Neural cell (in vitro differentiated cells): ENCODE results near the gene DNMT3A.

Experiments used
- EP300 ChIP-seq: fragments of 450-650 bp; conservative IDR thresholded peaks from 2 replicates; pipeline ENCODE4 v1.6.1; 2014; ENCODE audit warnings: antibody characterized with exemption, mild to moderate bottlenecking, moderate library complexity; ENCODE audit not compliant: poor library complexity, severe bottlenecking
- POLR2AphosphoS5 ChIP-seq: IDR thresholded peaks from 2 replicates; pipeline ENCODE4 v1.6.1; 2012
- TF ChIP-seq, protein P1 (sequence below): fragments of 450-650 bp; IDR thresholded peaks from 2 replicates; pipeline ENCODE4 v1.5.1; 2014; ENCODE audit warnings: antibody characterized with exemption, mild to moderate bottlenecking, moderate library complexity; ENCODE audit not compliant: poor library complexity, severe bottlenecking
- TF ChIP-seq, protein P2 (sequence below): IDR thresholded peaks from 2 replicates; pipeline ENCODE4 v1.6.1; 2012; ENCODE audit warnings: borderline replicate concordance

DNA sequence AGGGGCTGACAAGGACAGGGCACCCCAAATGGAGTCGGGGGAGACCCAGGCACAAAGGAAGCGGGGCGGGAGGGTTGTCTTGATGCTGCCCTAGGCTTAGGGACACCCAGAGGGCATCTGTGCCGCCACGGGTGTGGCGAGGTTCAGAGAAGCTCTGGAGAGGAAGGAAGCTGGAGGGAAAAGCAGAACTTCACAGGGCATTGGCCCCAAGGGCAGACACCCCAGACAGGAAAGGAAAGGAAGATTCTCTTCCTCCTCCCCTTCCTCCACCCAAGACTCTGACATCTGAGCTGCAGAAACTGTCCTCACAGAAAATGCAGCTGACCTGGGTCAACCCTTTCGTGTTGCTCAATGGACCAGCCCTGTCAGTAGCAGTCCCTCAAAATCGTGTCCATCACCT is 25.6 kb downstream of the DNMT3A start:
- TF ChIP-seq, protein P1, sequence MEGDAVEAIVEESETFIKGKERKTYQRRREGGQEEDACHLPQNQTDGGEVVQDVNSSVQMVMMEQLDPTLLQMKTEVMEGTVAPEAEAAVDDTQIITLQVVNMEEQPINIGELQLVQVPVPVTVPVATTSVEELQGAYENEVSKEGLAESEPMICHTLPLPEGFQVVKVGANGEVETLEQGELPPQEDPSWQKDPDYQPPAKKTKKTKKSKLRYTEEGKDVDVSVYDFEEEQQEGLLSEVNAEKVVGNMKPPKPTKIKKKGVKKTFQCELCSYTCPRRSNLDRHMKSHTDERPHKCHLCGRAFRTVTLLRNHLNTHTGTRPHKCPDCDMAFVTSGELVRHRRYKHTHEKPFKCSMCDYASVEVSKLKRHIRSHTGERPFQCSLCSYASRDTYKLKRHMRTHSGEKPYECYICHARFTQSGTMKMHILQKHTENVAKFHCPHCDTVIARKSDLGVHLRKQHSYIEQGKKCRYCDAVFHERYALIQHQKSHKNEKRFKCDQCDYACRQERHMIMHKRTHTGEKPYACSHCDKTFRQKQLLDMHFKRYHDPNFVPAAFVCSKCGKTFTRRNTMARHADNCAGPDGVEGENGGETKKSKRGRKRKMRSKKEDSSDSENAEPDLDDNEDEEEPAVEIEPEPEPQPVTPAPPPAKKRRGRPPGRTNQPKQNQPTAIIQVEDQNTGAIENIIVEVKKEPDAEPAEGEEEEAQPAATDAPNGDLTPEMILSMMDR = no peak
- no peak for TF ChIP-seq EP300
- no peak for TF ChIP-seq POLR2AphosphoS5
- TF ChIP-seq, protein P2, sequence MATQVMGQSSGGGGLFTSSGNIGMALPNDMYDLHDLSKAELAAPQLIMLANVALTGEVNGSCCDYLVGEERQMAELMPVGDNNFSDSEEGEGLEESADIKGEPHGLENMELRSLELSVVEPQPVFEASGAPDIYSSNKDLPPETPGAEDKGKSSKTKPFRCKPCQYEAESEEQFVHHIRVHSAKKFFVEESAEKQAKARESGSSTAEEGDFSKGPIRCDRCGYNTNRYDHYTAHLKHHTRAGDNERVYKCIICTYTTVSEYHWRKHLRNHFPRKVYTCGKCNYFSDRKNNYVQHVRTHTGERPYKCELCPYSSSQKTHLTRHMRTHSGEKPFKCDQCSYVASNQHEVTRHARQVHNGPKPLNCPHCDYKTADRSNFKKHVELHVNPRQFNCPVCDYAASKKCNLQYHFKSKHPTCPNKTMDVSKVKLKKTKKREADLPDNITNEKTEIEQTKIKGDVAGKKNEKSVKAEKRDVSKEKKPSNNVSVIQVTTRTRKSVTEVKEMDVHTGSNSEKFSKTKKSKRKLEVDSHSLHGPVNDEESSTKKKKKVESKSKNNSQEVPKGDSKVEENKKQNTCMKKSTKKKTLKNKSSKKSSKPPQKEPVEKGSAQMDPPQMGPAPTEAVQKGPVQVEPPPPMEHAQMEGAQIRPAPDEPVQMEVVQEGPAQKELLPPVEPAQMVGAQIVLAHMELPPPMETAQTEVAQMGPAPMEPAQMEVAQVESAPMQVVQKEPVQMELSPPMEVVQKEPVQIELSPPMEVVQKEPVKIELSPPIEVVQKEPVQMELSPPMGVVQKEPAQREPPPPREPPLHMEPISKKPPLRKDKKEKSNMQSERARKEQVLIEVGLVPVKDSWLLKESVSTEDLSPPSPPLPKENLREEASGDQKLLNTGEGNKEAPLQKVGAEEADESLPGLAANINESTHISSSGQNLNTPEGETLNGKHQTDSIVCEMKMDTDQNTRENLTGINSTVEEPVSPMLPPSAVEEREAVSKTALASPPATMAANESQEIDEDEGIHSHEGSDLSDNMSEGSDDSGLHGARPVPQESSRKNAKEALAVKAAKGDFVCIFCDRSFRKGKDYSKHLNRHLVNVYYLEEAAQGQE = no peak
